Measurements from ENCODE around the gene FRY. TPM values are rescaled to one million over a fixed set of nuclear protein-coding genes. Genes with fewer than 3 reads are reported as not detected.

Gene FRY
- total and polyA plus RNA-seq, 10 of the 15 experiments (the other 5 are each of a cell fraction or from before 2014, with no cell fraction given): 0.18 to 1.4 (median 0.30) TPM

GRCh38 chr13:32117701-32118100, 86.1 kb downstream of the FRY start:
- Histone ChIP-seq H4K20me1 (ENCODE audit: control insufficient read depth, insufficient read depth) (no peaks in the 10 kb centered on the region), H3K9ac (ENCODE audit: control insufficient read depth, insufficient read depth, low read length) (no peak overlapping the region), H2AFZ (ENCODE audit: control insufficient read depth, low read depth, low read length) (no peak overlapping the region), H3K27ac (ENCODE audit: control insufficient read depth, insufficient read depth) (no peak overlapping the region), H3K36me3 (ENCODE audit: control insufficient read depth in 2 of 2, insufficient read depth in 2 of 2, low read length in 1 of 2) (no peaks in the 10 kb centered on the region), H3K4me1 (ENCODE audit: control insufficient read depth, insufficient read depth, low read length) (no peaks in the 10 kb centered on the region; the same call in 1 of the 2 replicates), H3K79me2 (ENCODE audit: control insufficient read depth, insufficient read depth, low read length) (no peaks in the 10 kb centered on the region), H3K27me3 (replicated peaks in 1 of 2; ENCODE audit: control insufficient read depth in 2 of 2, insufficient read depth in 2 of 2, low read length in 1 of 2) (no peaks in the 10 kb centered on the region), H3K4me3 (no peak overlapping the region), H3K4me2 (ENCODE audit: control insufficient read depth, insufficient read depth) (no peak overlapping the region), H3K9me3 (replicated peaks; ENCODE audit: control insufficient read depth, insufficient read depth, low read length) (no peaks in the 10 kb centered on the region)
- no TSS peak for BruUV-seq (replicated peaks)
- TF ChIP-seq GATAD2B (conservative IDR thresholded peaks at IDR 0.05; ENCODE audit: low read depth) (no peak), CBX3 (IDR thresholded peaks at IDR 0.05; ENCODE audit: borderline replicate concordance, low read depth) (no peak), MEF2B (IDR thresholded peaks at IDR 0.05; ENCODE audit: partially characterized antibody, poor library complexity, severe bottlenecking) (no peak), PAX8 (IDR thresholded peaks at IDR 0.05) (no peak), SP1 (IDR thresholded peaks at IDR 0.05; ENCODE audit: low read depth, low read length) (no peak), HCFC1 (IDR thresholded peaks at IDR 0.05; ENCODE audit: low read length) (no peak), RAD21 (IDR thresholded peaks at IDR 0.05; ENCODE audit: insufficient read depth, low read depth, low read length) (no peak)
- in situ Hi-C loops (cut with MboI) (no loop called here), intact Hi-C loops (cut with micrococcal nuclease; ENCODE audit: unreplicated experiment) (no loop called here)
- ChIA-PET RAD21 (ENCODE audit: unreplicated experiment) (no interaction called here), POLR2A (no interaction called here), SMC1A (ENCODE audit: uncharacterized antibody, unreplicated experiment) (no interaction called here), CTCF (no interaction called here)
- no peak for FAIRE-seq
- DNase-seq (ENCODE audit: low read depth, low spot score): no peak
- 92% methylated on average over 6 of the region's 6 CpGs for WGBS (ENCODE audit: insufficient coverage, insufficient replicate concordance, low lambda C conversion rate, missing lambda C conversion rate)
- ATAC-seq: no peak

- H3K36me3 ChIP-seq (ENCODE audit: control insufficient read depth in 2 of 2, insufficient read depth in 2 of 2, low read length in 1 of 2): no peaks in the 10 kb centered on the region
- H3K4me2 ChIP-seq (ENCODE audit: control insufficient read depth, insufficient read depth): no peak overlapping the region
- ChIA-PET CTCF (no interaction called here), POLR2A (no interaction called here), SMC1A (ENCODE audit: uncharacterized antibody, unreplicated experiment) (no interaction called here), RAD21 (ENCODE audit: unreplicated experiment) (no interaction called here)
- no peaks in the 10 kb centered on the region; the same call in 1 of the 2 replicates for H3K4me1 ChIP-seq (ENCODE audit: control insufficient read depth, insufficient read depth, low read length)
- H3K4me3 ChIP-seq: no peak overlapping the region
- intact Hi-C loops (cut with micrococcal nuclease; ENCODE audit: unreplicated experiment) (no loop called here), in situ Hi-C loops (cut with MboI) (no loop called here)
- H3K79me2 ChIP-seq (ENCODE audit: control insufficient read depth, insufficient read depth, low read length): no peaks in the 10 kb centered on the region
- BruUV-seq (replicated peaks): no TSS peak
- no peaks in the 10 kb centered on the region for H4K20me1 ChIP-seq (ENCODE audit: control insufficient read depth, insufficient read depth)
- FAIRE-seq (no peak), DNase-seq (ENCODE audit: low read depth, low spot score) (no peak), ATAC-seq (no peak)
- no peaks in the 10 kb centered on the region for H3K27me3 ChIP-seq (replicated peaks in 1 of 2; ENCODE audit: control insufficient read depth in 2 of 2, insufficient read depth in 2 of 2, low read length in 1 of 2)
- H3K9me3 ChIP-seq (replicated peaks; ENCODE audit: control insufficient read depth, insufficient read depth, low read length): no peaks in the 10 kb centered on the region
- 32% methylated on average over 3 of the region's 3 CpGs for WGBS (ENCODE audit: insufficient coverage, insufficient replicate concordance, low lambda C conversion rate, missing lambda C conversion rate)
- H3K27ac ChIP-seq (ENCODE audit: control insufficient read depth, insufficient read depth): no peak overlapping the region
- H2AFZ ChIP-seq (ENCODE audit: control insufficient read depth, low read depth, low read length): no peak overlapping the region
- H3K9ac ChIP-seq (ENCODE audit: control insufficient read depth, insufficient read depth, low read length): no peak overlapping the region
- TF ChIP-seq CBX5 (IDR thresholded peaks at IDR 0.05; ENCODE audit: low read depth): no peak
- TF ChIP-seq MEF2A (IDR thresholded peaks at IDR 0.05; ENCODE audit: insufficient read depth, low read depth, low read length): no peak
- TF ChIP-seq KLF5 (IDR thresholded peaks at IDR 0.05; ENCODE audit: partially characterized antibody): no peak
- no peak for TF ChIP-seq CEBPB (IDR thresholded peaks at IDR 0.05; ENCODE audit: borderline replicate concordance in 1 of 2, low read depth in 2 of 2, low read length in 2 of 2)
- TF ChIP-seq CUX1 (IDR thresholded peaks at IDR 0.05; ENCODE audit: insufficient replicate concordance, low read depth, low read length): no peak
- TF ChIP-seq PBX3 (IDR thresholded peaks at IDR 0.05; ENCODE audit: insufficient replicate concordance, low read depth, low read length): no peak
Measured at GRCh38 chr13:32121316-32121715, 89.7 kb downstream of the FRY start.
